Activated CD4-positive, CD25-positive, alpha-beta regulatory T cell treated with anti-CD3 and anti-CD28 coated beads, Interleukin-2, amount 50 U/mL, for 24 hours (primary cell): ENCODE results near the gene VMO1.

ENCODE experiments used
- ATAC-seq, 2 donors: fragments of 150-1000 bp; cut with Tn5 transposase; one replicate each; pipeline ENCODE4 v1.10.0; 2021; ENCODE audit warnings: mild to moderate bottlenecking in 1 of 2, moderate library complexity in 1 of 2

Gene VMO1

DNA sequence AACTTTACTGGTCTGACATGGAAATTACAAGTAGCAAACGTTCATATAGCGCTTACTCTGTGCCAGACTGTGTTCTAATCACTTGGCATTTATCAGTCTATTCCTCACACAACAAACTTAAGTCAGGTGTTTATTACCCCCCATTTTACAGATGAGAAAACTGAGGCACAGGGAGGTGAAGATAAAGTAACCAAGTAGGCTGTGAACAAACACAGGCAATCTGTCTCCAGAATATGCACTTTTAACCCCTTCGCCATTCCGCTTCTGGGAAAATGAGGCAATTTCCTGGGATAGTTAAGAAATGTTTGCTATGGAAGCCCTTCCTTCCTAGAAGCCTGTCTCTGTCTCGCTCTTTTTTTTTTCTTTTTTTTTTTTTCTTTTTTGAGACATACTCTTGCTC is 34.2 kb downstream of the VMO1 start:
- ATAC-seq, result no peak

DNA sequence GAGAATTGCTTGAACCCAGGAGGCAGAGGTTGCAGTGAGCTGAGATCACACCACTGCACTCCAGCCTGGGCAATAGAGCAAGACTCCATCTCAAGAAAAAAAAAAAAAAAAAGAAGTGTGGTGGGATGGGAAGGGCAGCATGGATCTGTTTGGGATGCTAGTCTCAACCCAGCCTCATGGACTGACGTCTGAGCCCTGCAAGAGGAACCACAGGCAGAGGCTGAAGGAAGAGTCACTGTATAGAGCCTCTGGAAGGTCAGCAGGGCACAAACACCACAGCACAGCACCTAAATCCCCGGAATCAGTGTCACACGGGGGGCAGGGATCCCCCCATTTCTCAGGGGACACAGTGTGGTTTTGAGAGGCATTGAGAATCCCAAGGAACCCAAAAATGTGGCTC is 35.6 kb downstream of the VMO1 start:
- no peak for ATAC-seq

DNA sequence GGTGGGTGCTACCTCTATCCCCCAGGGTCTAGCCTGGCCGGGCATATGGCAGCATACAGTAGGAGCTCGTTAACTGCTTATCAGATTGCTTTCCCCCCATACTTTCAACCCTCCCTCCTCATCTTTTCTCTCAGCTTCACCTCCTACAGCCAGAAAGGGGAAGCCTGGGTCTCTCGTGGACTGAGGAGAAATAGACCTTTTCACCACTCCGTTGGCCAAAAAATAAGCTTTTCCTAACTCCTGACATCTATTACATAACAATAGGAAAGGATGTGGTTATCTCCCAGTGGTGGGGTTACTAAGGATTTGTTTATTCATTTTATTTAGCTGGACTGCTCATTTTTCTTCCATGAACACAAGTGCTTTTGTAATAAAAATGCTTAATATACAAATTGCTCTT is 37.5 kb downstream of the VMO1 start:
- ATAC-seq, result no peak

DNA sequence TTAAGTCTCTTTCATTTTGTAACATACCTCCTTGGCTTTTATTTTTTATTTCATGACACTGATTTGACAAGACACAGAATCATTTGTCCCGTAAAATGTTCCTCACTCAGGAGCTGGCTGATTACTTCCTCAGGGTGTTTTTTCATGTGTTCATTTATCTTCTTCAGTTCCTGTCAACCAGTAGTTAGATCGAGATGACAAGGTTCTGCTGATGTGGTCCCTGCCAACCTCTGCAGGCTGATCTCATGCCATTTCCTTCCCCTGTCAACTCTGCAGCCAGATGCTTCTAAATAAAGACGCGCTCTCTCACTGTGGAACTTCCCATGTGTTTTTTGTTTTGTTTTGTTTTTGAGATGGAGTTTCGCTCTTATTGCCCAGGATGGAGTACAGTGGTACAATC is 38.3 kb downstream of the VMO1 start:
- ATAC-seq, result peak in 1 of 2 donors; percentile 28

DNA sequence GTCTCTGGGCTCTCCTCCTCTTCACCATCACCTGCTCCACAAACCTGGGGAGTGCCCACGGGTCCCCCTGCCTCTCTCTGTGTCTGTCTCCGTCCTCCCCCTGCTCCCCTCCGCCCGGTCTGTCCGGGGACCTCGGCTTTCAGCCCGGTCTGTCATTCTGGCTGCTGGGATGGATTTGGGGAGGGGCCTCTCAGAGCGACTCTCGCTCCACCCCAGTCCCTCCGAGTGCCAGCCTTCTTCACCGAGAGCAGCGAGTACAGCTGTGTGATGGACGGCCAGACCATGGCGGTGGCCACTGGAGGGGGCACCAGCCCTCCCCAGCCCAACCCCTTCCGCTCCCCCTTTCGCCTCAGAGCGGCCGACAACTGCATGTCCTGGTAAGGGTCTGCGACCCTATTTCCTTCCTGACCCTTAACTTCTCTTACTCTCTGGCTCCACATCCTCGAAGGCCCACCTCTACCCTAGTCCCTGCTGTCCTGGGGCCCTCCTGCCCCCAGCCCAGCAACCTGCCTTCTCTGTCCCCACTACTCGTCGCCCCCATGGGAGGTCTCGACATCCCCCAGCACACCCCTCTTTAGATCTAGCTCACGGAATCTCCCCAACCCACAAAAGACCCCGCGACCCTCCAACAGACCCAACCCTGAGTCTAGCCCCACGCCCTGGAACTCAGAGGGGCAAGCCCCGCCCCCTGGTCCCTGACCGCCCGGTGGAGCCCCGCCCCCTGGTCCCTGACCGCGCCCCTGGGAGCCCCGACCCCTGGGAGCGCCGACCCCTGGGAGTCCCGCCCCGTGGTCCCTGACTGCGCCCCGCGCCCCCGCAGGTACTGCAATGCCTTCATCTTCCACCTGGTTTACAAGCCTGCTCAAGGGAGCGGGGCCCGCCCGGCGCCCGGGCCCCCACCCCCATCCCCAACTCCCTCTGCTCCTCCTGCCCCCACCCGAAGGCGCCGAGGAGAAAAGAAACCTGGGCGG is 40.9 kb downstream of the VMO1 start:
- ATAC-seq, result no peak

DNA sequence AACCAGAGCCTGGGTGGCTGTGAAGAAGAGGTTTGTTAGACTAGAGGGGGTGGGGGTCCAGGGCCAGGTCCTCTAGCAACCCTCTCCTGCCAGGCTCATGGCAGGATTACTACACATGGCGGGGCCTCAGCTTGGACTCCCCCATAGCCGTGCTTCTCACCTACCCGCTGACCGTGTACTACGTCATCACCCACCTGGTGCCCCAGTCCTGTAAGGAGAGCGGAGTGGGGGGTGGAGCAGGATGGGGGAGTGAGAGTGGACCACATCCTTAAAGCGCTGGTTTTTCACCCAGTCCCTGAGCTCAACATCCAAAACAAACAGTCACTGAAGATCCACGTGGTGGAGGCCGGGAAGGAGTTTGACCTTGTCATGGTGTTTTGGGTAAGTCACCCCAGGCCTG is 42.3 kb downstream of the VMO1 start:
- no peak for ATAC-seq

DNA sequence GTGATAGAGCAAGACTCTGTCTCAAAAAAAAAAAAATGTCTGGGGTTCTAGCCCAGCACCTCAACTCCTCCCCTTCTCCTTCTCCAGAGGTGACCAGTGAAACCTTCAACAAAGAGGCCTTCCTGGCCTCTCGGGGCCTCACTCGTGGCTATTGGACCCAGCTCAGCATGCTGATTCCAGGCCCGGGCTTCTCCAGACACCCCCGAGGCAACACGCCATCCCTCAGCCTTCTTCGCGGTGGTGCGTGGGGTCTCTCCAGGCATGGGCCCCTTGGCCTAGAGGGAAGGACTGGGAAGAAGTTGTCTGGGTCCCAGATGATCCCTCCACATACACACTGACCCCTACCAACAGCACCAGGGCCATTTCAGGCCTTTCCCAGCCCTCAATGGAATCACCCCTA is 42.9 kb downstream of the VMO1 start:
- ATAC-seq, result no peak

DNA sequence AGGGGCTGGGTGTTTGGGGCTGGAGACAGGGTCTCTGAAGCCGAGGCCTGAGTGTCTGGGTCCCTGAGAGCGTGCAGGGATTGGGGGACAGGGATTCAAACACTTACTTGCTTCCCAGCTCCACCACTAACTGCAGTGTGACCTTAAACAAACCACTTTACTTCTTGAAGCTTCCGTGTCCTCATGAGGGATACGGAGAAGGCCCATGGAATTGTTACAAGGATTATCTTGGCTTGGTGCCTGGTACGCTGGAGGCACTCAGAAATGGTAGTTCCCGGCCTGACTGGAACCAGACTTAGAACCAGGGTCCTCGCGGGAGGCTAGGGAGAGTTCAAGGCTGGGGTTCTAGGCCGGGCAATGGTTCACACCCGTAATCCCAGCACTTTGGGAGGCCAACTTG is 43.5 kb downstream of the VMO1 start:
- ATAC-seq, result no peak

DNA sequence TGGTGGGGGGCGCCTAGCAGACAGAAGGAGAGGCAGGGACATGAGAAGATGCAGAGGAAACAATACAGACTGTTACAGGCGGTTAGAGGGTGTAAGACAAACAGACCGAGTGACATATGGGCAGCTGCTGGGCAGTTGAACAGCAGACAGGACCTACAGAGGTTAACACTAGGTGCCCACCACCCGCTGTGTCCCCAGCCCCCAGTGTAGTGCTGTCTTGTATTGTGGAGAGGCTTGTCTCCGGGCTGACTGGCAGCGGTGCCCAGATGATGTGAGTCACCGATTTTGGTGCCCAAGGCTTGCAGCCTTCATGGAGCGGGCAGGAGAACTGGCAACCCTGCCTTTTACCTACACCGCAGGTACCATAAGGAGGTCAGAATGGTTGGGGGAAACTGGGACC is 44.0 kb downstream of the VMO1 start:
- no peak for ATAC-seq

DNA sequence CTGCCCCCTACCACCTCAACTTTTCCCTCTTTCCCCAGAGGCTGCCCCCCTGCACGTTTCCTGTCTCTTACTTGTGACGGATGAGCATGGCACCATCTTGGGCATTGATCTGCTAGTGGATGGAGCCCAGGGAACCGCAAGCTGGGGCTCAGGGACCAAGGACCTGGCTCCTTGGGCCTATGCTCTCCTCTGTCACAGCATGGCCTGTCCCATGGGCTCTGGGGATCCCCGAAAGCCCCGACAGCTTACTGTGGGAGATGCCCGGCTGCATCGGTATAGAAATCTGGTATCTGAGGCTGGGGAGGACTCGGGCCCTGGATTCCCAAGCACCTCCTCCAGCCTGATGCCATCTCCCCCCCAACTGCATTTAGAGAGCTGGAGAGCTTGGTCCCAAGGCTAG is 44.6 kb downstream of the VMO1 start:
- no peak for ATAC-seq

DNA sequence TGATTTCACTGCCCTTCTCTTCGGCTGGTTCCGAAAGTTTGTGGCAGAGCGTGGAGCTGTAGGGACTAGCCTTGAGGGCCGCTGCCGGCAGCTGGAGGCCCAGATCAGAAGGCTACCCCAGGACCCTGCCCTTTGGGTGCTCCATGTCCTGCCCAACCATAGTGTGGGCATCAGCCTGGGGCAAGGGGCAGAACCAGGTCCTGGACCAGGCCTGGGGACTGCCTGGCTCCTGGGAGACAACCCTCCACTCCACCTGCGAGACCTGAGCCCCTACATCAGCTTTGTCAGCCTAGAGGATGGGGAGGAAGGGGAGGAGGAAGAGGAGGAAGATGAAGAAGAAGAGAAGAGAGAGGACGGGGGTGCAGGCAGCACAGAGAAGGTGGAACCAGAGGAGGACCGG is 45.6 kb downstream of the VMO1 start:
- ATAC-seq, result no peak

DNA sequence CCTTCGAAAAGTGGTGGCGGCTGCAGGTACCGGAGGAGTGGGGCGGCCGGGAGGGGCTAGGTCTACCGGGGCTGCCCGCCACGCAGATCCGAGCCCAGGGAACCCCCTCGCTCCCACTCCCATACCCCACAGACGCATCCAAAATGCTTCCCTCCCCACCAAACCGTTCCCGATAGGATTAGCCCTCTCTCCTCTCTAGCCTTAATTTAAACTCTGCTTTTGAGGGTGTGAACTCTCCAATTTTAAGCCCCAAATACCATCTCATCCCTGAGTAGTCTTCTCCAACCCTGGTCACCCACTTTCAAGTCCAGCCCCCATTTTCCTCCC is 46.2 kb downstream of the VMO1 start:
- ATAC-seq, result no peak

DNA sequence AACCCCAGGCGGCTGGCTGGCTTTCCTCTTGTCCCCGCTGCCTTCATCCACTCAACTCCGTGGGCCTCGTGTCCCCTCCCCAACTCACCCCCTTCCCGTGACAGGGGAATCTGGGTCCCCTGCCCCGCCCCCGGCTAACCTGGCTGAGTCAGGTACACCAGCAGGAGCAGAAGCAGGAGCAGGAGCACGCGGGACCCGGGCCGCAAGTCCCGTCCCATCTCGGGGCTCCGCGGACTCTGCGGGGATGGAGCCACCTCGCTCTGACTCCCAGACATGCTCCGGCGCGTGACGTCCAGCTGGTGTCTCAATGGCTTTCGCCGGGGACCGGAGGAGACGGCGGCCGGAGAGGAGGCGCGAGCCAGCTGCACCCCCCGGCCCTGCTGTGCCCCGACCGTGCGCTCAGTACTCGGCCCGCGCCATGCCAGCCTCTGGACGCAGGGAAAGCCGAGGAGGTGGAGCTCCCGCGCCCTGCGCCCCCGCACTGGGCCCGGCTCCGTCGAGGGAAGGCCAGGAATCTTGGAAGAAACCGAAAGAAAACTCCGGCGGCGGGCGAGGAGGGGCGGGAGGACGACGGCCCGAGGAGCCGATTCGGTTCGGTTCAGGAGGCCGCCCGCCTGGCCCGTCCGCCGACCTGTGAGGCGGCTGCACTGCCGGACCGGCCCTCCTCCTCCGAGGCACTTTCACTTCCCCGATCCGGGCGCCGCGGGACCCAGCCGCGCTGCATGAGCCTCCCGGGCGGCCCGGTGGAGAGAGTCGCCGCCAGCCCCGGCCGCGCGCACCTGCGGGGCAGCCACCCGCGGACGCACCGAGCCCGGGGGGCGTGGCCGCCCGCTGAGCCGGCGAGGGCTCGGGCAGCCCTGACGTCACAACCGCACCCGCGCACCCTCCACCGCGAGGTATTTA is 46.8 kb downstream of the VMO1 start, which contains the start of the genes CXCL16 and ZMYND15:
Gene CXCL16, minus strand, starts transcription at position 807 of the 903 bp plus-strand sequence. Its CDS starts 589 bp downstream, at position 218.
Gene ZMYND15, plus strand, starts transcription at position 712 of the 903 bp plus-strand sequence. CDS start 716 bp downstream, outside the sequence.
- ATAC-seq, result peak; percentile 64 to 70

DNA sequence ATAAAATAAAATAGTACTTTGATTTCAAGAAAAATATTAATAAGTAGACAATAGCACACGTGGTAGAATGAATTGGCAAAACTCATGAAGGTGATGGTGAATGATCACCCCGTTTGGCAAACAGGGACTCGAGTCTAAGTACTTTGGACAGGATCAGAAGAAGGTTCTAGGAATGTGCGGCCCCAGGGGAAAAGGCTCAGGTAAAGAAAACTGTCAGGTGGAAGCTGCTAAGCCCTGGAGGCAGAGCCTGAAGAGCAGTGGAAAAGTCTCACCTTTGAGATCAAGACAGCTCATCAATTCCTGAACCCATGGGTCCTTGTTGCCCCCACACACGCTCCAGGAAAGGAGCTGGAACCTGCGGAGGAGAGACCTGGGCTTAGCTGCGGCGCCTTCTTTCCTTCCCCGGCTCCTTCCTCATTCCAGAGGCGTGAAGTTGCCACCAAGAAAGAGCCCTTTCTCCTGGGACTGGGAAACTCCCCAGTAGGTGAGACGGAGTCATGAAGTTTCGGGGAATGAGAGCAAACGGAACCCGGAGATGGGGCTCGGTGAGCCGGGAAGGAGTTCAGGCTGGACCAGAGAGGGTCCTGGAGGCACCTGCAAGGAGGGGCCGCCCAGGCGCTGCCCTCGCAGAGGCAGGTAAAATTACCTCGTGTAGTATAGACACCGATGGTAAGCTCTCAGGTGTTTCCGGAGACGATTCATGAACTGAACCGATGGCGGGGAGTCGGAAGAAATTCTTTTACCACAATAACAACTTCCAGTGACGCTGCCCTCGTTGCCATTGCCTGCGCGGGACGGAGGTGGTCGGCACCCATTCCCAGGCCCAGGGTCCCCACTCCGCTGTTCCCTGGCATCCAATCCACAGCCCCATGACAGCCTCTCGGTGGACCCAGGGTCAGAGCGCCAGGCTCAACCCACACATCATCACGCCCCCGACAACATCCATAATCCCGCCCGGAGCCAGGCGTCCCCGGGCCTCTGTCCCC is 47.7 kb downstream of the VMO1 start:
- ATAC-seq, result peak; percentile 11 to 12

DNA sequence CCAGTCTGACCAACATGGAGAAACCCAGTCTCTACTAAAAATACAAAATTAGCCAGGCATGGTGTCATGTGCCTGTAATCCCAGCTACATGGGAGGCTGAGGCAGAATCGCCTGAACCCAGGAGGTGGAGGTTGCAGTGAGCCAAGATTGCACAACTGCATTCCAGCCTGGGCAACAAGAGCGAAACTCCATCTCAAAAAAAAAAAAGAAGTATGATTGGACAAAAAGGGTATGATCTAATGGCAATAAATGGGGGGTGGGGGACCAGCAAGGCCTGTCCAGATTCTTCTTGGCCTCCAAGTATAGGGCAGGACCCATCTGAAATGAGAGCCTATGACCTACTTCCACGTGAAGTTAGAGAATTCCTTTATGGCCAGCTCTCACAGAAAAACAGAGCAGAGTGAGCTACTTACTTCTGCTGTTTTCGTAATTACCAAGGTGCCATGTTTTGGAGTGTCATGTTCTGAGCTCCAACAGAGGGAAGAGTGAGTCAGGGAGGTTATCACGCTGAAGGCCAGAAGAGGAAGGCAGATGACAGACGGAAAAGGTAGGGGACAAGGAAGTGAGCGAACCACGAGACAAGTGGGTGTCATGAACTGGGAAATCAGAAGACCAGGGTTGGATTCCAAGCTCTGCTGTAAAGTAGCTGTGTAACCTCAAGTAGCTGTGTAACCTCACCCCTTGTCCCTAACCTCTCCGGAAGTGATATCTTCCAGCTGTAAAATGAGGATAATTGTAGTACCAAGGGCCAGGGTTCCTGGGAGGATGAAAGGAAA is 50.1 kb downstream of the VMO1 start:
- no peak for ATAC-seq
